ENCODE results near the gene DNLZ. TPM values are rescaled to one million over a fixed set of nuclear protein-coding genes. Genes with fewer than 3 reads are reported as not detected.
"Not testable (repeated sequence)": the region's sequence is repeated elsewhere in the genome, so short reads cannot be mapped to it uniquely, and the experiment has no call there.

DNLZ gene
- total RNA-seq, 1 experiment from 2014 or later = 78.9 TPM

GRCh38 chr9:136331556-136332481, 31.7 kb downstream of the DNLZ start:
- DNase-seq (ENCODE audit: low spot score) = no peak

GRCh38 chr9:136331030-136331429, 32.5 kb downstream of the DNLZ start:
- DNase-seq (ENCODE audit: low spot score) = no peak

GRCh38 chr9:136330406-136330990, 33.0 kb downstream of the DNLZ start:
- DNase-seq (ENCODE audit: low spot score) = no peak

- DNase-seq (ENCODE audit: low spot score) = no peak
Measured at GRCh38 chr9:136329636-136330405, 33.7 kb downstream of the DNLZ start.

- DNase-seq (ENCODE audit: low spot score) = no peak
Measured at GRCh38 chr9:136329211-136329627, 34.3 kb downstream of the DNLZ start.

GRCh38 chr9:136328622-136329041, 34.9 kb downstream of the DNLZ start:
- DNase-seq (ENCODE audit: low spot score) = no peak

- no peak for DNase-seq (ENCODE audit: low spot score)
Measured at GRCh38 chr9:136328011-136328621, 35.4 kb downstream of the DNLZ start.

- no peak for DNase-seq (ENCODE audit: low spot score)
Measured at GRCh38 chr9:136327304-136327974, 36.1 kb downstream of the DNLZ start, which contains the start of gene GPSM1. Gene GPSM1, plus strand, starts transcription at chr9:136327539. Its CDS starts 157 bp downstream, at chr9:136327696.

- DNase-seq (ENCODE audit: low spot score) = no peak
Measured at GRCh38 chr9:136326761-136327303, 36.7 kb downstream of the DNLZ start.

- no peak for DNase-seq (ENCODE audit: low spot score)
Measured at GRCh38 chr9:136326061-136326760, 37.3 kb downstream of the DNLZ start.

GRCh38 chr9:136325358-136325757, 38.2 kb downstream of the DNLZ start:
- no peak for DNase-seq (ENCODE audit: low spot score)

- no peak for DNase-seq (ENCODE audit: low spot score)
Measured at GRCh38 chr9:136324501-136325300, 38.8 kb downstream of the DNLZ start.

GRCh38 chr9:136323371-136323789, 40.2 kb downstream of the DNLZ start:
- DNase-seq (ENCODE audit: low spot score) = no peak

- DNase-seq (ENCODE audit: low spot score) = no peak
Measured at GRCh38 chr9:136322756-136323330, 40.7 kb downstream of the DNLZ start.

- no peak for DNase-seq (ENCODE audit: low spot score)
Measured at GRCh38 chr9:136321561-136321960, 42.0 kb downstream of the DNLZ start.

- DNase-seq (ENCODE audit: low spot score) = not testable (repeated sequence)
Measured at GRCh38 chr9:136320972-136321371, 42.6 kb downstream of the DNLZ start.

- not testable (repeated sequence) for DNase-seq (ENCODE audit: low spot score)
Measured at GRCh38 chr9:136319955-136320354, 43.6 kb downstream of the DNLZ start.

GRCh38 chr9:136319244-136319643, 44.3 kb downstream of the DNLZ start:
- DNase-seq (ENCODE audit: low spot score) = not testable (repeated sequence)

GRCh38 chr9:136318776-136319241, 44.7 kb downstream of the DNLZ start:
- no peak for DNase-seq (ENCODE audit: low spot score)

All from HT-29 (cell line).